ENCODE results near the gene PLXNC1. TPM values are rescaled to one million over a fixed set of nuclear protein-coding genes. Genes with fewer than 3 reads are reported as not detected.

PLXNC1 gene
- total and polyA plus RNA-seq, 2 donors (not counting 1 experiment from before 2014, with no cell fraction given) = 15.1 to 86.9 TPM

- no peak overlapping the region for H3K4me2 ChIP-seq (ENCODE audit: extremely low read depth, insufficient read depth, low read length)
- DNase-seq (ENCODE audit: low read depth in 2 of 2) = no peak
These were observed 149.6 kb downstream of the PLXNC1 start for GRCh38 chr12:94297876-94298505.

GRCh38 chr12:94299846-94300245 lies 151.5 kb downstream of the PLXNC1 start:
- Histone ChIP-seq H2AFZ (ENCODE audit: low read length) (no peak overlapping the region), H3K9ac (ENCODE audit: insufficient read depth, low read length) (no peak overlapping the region), H4K20me1 (ENCODE audit: control insufficient read depth, extremely low read depth, insufficient read depth, low read length) (no peaks in the 10 kb centered on the region), H3K9me3 (ENCODE audit: control insufficient read depth, insufficient read depth, low read depth, low read length) (no peaks in the 10 kb centered on the region), H3K4me3 (replicated peaks in 1 of 4; ENCODE audit: control extremely low read depth in 1 of 4, insufficient read depth in 1 of 4, low read depth in 3 of 4, low read length in 4 of 4) (no peak overlapping the region), H3K4me1 (ENCODE audit: control insufficient read depth, extremely low read depth, insufficient read depth, low read length) (peaks cover 6% of the 10 kb centered on the region), H3K27me3 (ENCODE audit: control insufficient read depth, insufficient read depth, low read length) (no peaks in the 10 kb centered on the region), H3K36me3 (ENCODE audit: control insufficient read depth, insufficient read depth, low read length) (no peaks in the 10 kb centered on the region), H3K4me2 (ENCODE audit: extremely low read depth, insufficient read depth, low read length) (no peak overlapping the region), H3K79me2 (ENCODE audit: control insufficient read depth, insufficient read depth, low read length) (no peaks in the 10 kb centered on the region), H3K27ac (ENCODE audit: insufficient read depth, low read length) (no peak overlapping the region)
- no peak for TF ChIP-seq EZH2 (IDR thresholded peaks at IDR 0.05; ENCODE audit: low read length, missing control alignments)
- TF ChIP-seq CTCF (conservative IDR thresholded peaks at IDR 0.05 in 1 of 2, IDR thresholded peaks at IDR 0.05 in 1 of 2; ENCODE audit: low read depth in 1 of 2, low read length in 2 of 2) = no peak
- DNase-seq (ENCODE audit: low read depth in 2 of 2) = no peak

More at GRCh38 chr12:94297876-94298505, 149.6 kb downstream of the PLXNC1 start:
- Histone ChIP-seq H3K27ac (ENCODE audit: insufficient read depth, low read length) (no peak overlapping the region), H3K36me3 (ENCODE audit: control insufficient read depth, insufficient read depth, low read length) (no peaks in the 10 kb centered on the region), H3K9me3 (ENCODE audit: control insufficient read depth, insufficient read depth, low read depth, low read length) (no peaks in the 10 kb centered on the region), H3K4me1 (ENCODE audit: control insufficient read depth, extremely low read depth, insufficient read depth, low read length) (no peaks in the 10 kb centered on the region), H3K27me3 (ENCODE audit: control insufficient read depth, insufficient read depth, low read length) (no peaks in the 10 kb centered on the region), H3K4me3 (replicated peaks in 1 of 4; ENCODE audit: control extremely low read depth in 1 of 4, insufficient read depth in 1 of 4, low read depth in 3 of 4, low read length in 4 of 4) (no peak overlapping the region), H3K79me2 (ENCODE audit: control insufficient read depth, insufficient read depth, low read length) (no peaks in the 10 kb centered on the region), H3K9ac (ENCODE audit: insufficient read depth, low read length) (no peak overlapping the region), H2AFZ (ENCODE audit: low read length) (no peak overlapping the region), H4K20me1 (ENCODE audit: control insufficient read depth, extremely low read depth, insufficient read depth, low read length) (no peaks in the 10 kb centered on the region)
- TF ChIP-seq CTCF (conservative IDR thresholded peaks at IDR 0.05 in 1 of 2, IDR thresholded peaks at IDR 0.05 in 1 of 2; ENCODE audit: low read depth in 1 of 2, low read length in 2 of 2) (no peak), EZH2 (IDR thresholded peaks at IDR 0.05; ENCODE audit: low read length, missing control alignments) (no peak)

- Histone ChIP-seq H3K27ac (ENCODE audit: insufficient read depth, low read length) (no peak overlapping the region), H3K79me2 (ENCODE audit: control insufficient read depth, insufficient read depth, low read length) (no peaks in the 10 kb centered on the region), H3K27me3 (ENCODE audit: control insufficient read depth, insufficient read depth, low read length) (no peaks in the 10 kb centered on the region)
These were observed 155.6 kb downstream of the PLXNC1 start for GRCh38 chr12:94304012-94304411.

More at GRCh38 chr12:94304012-94304411, 155.6 kb downstream of the PLXNC1 start:
- Histone ChIP-seq H3K9me3 (ENCODE audit: control insufficient read depth, insufficient read depth, low read depth, low read length) (no peaks in the 10 kb centered on the region), H3K4me2 (ENCODE audit: extremely low read depth, insufficient read depth, low read length) (no peak overlapping the region), H2AFZ (ENCODE audit: low read length) (no peak overlapping the region), H4K20me1 (ENCODE audit: control insufficient read depth, extremely low read depth, insufficient read depth, low read length) (no peaks in the 10 kb centered on the region), H3K4me3 (replicated peaks in 1 of 4; ENCODE audit: control extremely low read depth in 1 of 4, insufficient read depth in 1 of 4, low read depth in 3 of 4, low read length in 4 of 4) (no peak overlapping the region), H3K36me3 (ENCODE audit: control insufficient read depth, insufficient read depth, low read length) (no peaks in the 10 kb centered on the region), H3K4me1 (ENCODE audit: control insufficient read depth, extremely low read depth, insufficient read depth, low read length) (peaks cover 6% of the 10 kb centered on the region), H3K9ac (ENCODE audit: insufficient read depth, low read length) (no peak overlapping the region)
- DNase-seq (ENCODE audit: low read depth in 2 of 2) = no peak
- TF ChIP-seq CTCF (conservative IDR thresholded peaks at IDR 0.05 in 1 of 2, IDR thresholded peaks at IDR 0.05 in 1 of 2; ENCODE audit: low read depth in 1 of 2, low read length in 2 of 2) = no peak
- TF ChIP-seq EZH2 (IDR thresholded peaks at IDR 0.05; ENCODE audit: low read length, missing control alignments) = no peak

All from fibroblast of lung (primary cell).